PC-9 (cell line): ENCODE measurements around the gene ZNF236.

Experiments
- EZH2 ChIP-seq: fragments of 200-600 bp; sonication (generic); IDR thresholded peaks from 2 replicates; pipeline ENCODE4 v1.8.0; 2017; ENCODE audit warnings: antibody characterized with exemption, low read depth
- TF ChIP-seq, protein P1 (sequence below): fragments of 200-600 bp; sonication (generic); conservative IDR thresholded peaks from 2 replicates; pipeline ENCODE4 v1.6.1; 2017; ENCODE audit warnings: mixed run types, antibody characterized with exemption, mild to moderate bottlenecking, moderate library complexity

DNA sequence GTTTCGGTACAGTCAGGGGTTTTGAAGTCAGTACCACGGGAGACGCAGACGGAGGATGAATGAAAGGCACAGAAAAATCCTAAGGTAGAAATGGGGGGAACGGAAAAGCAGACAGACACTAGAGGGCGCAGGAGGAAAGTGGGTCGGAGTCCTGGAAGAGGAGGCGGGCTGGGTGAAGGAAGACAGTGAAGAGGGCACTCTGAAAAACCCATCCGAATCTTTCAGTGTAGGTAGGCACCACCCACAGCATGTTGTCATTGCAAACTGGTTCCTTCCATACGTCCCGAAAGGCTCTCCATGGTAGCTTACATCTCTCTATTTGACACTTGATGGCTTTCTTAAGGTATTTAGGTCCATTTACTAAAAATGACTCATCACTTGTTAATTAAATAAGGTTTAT, 18.5 kb upstream of the ZNF236 start:
- TF ChIP-seq, protein P1, sequence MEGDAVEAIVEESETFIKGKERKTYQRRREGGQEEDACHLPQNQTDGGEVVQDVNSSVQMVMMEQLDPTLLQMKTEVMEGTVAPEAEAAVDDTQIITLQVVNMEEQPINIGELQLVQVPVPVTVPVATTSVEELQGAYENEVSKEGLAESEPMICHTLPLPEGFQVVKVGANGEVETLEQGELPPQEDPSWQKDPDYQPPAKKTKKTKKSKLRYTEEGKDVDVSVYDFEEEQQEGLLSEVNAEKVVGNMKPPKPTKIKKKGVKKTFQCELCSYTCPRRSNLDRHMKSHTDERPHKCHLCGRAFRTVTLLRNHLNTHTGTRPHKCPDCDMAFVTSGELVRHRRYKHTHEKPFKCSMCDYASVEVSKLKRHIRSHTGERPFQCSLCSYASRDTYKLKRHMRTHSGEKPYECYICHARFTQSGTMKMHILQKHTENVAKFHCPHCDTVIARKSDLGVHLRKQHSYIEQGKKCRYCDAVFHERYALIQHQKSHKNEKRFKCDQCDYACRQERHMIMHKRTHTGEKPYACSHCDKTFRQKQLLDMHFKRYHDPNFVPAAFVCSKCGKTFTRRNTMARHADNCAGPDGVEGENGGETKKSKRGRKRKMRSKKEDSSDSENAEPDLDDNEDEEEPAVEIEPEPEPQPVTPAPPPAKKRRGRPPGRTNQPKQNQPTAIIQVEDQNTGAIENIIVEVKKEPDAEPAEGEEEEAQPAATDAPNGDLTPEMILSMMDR = peak; percentile 85
- no peak for TF ChIP-seq EZH2
